Transverse colon (tissue), 4 donors: ENCODE measurements around the gene SMIM45.

Source experiments
- DNase-seq: peaks from one replicate; pipeline ENCODE4 v3.0.0-alpha.2; 2019
- H3K27ac ChIP-seq, 4 donors: fragments of 200-600 bp; sonication (generic); 2 replicates each; pipeline ENCODE4 v1.5.1; 2016 to 2018; ENCODE audit warnings: inconsistent platforms in 4 of 4
- H3K27me3 ChIP-seq: fragments of 200-600 bp; sonication (generic); 2 replicates; pipeline ENCODE4 v1.5.1; 2017; ENCODE audit warnings: inconsistent platforms
- H3K36me3 ChIP-seq, 4 donors: fragments of 200-600 bp; sonication (generic); 2 replicates each; pipeline ENCODE4 v1.5.1; 2017 to 2019; ENCODE audit warnings: inconsistent platforms in 4 of 4
- H3K4me1 ChIP-seq, 4 donors: fragments of 200-600 bp; sonication (generic); 2 replicates each; pipeline ENCODE4 v1.5.1; 2017 to 2020; ENCODE audit warnings: inconsistent platforms in 4 of 4
- H3K4me3 ChIP-seq, 4 donors: fragments of 200-600 bp; sonication (generic); 1 replicate in 1 of 4; 2 replicates in 3 of 4; pipeline versions ENCODE4 v1.5.1 to v1.6.1; 2017 to 2019; ENCODE audit warnings: inconsistent platforms in 4 of 4
- H3K9me3 ChIP-seq, 2 donors: fragments of 200-600 bp; sonication (generic); 2 replicates each; pipeline ENCODE4 v1.5.1; 2017 to 2019; ENCODE audit warnings: inconsistent platforms in 2 of 2
- EP300 ChIP-seq: sonication (generic); formaldehyde crosslinking; IDR thresholded peaks from one replicate; pipeline ENCODE4 v1.6.1; 2017; ENCODE audit warnings: antibody characterized with exemption, low read depth
- POLR2A ChIP-seq: fragments of 450-650 bp; IDR thresholded peaks from one replicate; pipeline ENCODE4 v1.6.1; 2016; ENCODE audit warnings: antibody characterized with exemption, mild to moderate bottlenecking, moderate library complexity
- POLR2AphosphoS5 ChIP-seq, 3 donors: sonication (generic); formaldehyde crosslinking; IDR thresholded peaks; one replicate each; pipeline ENCODE4 v1.6.1; 2016; ENCODE audit warnings: antibody characterized with exemption in 3 of 3
- WGBS, 2 donors: methylation state at CpG; one replicate each; pipeline ENCODE4 v1.1.5; 2018; ENCODE audit warnings: low coverage in 1 of 2; 5-methylcytosine and 5-hydroxymethylcytosine counted together
- in situ Hi-C, 4 donors: fragments of 200-750 bp; cut with MboI; loops; one replicate each; pipeline versions ENCODE4 v1.15.0 to v1.15.1; 2017; ENCODE audit warnings: low sequenced_read_pairs in 3 of 4, low pct_ligation_motif_present in 1 of 4, low pct_unique_long_range_greater_than_20kb in 1 of 4
- intact Hi-C: fragments of 100-400 bp; cut with DNase I; formaldehyde crosslinking; loops from one replicate; pipeline ENCODE4 v1.15.1; 2023; ENCODE audit warnings: low total_unique reads
- TF ChIP-seq, protein P1 (sequence below), 5 experiments: fragments of 200-600 bp in 3 of 5; fragments of 450-650 bp in 2 of 5; sonication (generic) in 3 of 5; IDR thresholded peaks; 1 replicate in 2 of 5; 2 replicates in 3 of 5; pipeline ENCODE4 v1.5.1; 2016 to 2017; ENCODE audit warnings: antibody characterized with exemption in 5 of 5, inconsistent platforms in 3 of 5, mild to moderate bottlenecking in 2 of 5, moderate library complexity in 1 of 5

SMIM45 gene

DNA sequence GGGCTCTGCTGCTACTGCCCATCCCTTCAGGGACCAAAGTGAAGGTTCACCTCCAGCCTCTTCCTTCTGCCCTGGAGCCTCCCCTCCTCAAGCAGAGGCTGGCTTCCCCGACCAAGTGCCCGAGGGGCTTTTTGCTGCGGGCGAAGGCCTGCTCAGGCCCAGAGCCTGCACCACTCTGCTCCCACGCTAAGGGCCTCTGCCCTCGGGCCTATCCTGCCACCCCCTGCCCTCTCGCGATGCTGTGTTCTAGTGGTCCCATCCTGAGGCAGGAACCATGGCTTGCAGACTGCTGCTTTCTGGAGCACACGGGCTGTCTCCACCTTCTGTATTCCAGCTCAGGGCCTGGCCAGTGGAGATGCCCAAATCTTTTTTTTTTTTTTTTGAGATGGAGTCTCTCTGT, 16.4 kb upstream of the SMIM45 start:
- H3K27ac ChIP-seq: no peak overlapping the region
- no peak for DNase-seq
- H3K4me3 ChIP-seq: no peak overlapping the region
- 89% methylated on average over 9 of the region's 9 CpGs; no CpG with 5 or more reads in 1 of the 2 donors for WGBS, 2 donors
- peaks cover 6 to 13% (median 8%) of the 10 kb centered on the region in 4 donors for H3K4me1 ChIP-seq
- intact Hi-C loops (no loop called here), in situ Hi-C loops (loop anchor here in 1 of 4 donors (25.0 kb wide), 1 partner anchor 123 kb away; the partner anchor contains the start of gene CCDC134)
- H3K27me3 ChIP-seq: no peaks in the 10 kb centered on the region
- no peaks in the 10 kb centered on the region for H3K36me3 ChIP-seq
- TF ChIP-seq EP300: no peak
- no peak for TF ChIP-seq POLR2A
- no peak for TF ChIP-seq POLR2AphosphoS5 (IDR thresholded peaks at IDR 0.05)
- TF ChIP-seq, protein P1, sequence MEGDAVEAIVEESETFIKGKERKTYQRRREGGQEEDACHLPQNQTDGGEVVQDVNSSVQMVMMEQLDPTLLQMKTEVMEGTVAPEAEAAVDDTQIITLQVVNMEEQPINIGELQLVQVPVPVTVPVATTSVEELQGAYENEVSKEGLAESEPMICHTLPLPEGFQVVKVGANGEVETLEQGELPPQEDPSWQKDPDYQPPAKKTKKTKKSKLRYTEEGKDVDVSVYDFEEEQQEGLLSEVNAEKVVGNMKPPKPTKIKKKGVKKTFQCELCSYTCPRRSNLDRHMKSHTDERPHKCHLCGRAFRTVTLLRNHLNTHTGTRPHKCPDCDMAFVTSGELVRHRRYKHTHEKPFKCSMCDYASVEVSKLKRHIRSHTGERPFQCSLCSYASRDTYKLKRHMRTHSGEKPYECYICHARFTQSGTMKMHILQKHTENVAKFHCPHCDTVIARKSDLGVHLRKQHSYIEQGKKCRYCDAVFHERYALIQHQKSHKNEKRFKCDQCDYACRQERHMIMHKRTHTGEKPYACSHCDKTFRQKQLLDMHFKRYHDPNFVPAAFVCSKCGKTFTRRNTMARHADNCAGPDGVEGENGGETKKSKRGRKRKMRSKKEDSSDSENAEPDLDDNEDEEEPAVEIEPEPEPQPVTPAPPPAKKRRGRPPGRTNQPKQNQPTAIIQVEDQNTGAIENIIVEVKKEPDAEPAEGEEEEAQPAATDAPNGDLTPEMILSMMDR (IDR thresholded peaks at IDR 0.05): no peak
- H3K9me3 ChIP-seq: no peaks in the 10 kb centered on the region

DNA sequence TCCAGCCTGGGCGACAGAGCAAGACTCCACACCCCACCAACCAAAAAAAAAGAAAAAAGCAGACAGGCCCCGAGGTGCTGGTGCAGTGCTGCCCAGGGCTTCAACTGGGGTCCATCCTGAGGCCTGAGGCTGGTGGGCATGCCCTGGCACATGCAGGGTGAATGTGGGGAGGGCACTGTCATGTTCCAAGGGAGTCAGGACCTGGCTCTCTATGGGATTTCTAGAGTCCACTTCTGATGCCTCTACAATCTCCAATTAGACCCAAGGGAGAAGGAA, 15.1 kb upstream of the SMIM45 start:
- Histone ChIP-seq H3K4me1 (peaks cover 13 to 19% (median 15%) of the 10 kb centered on the region in 4 donors), H3K9me3 (no peaks in the 10 kb centered on the region), H3K36me3 (no peaks in the 10 kb centered on the region), H3K4me3 (no peak overlapping the region), H3K27me3 (no peaks in the 10 kb centered on the region), H3K27ac (no peak overlapping the region)
- TF ChIP-seq POLR2AphosphoS5 (IDR thresholded peaks at IDR 0.05) (no peak), EP300 (no peak), POLR2A (no peak)
- TF ChIP-seq, protein P1 (IDR thresholded peaks at IDR 0.05): no peak
- 90% methylated on average over 2 of the region's 2 CpGs; no CpG with 5 or more reads in 1 of the 2 donors for WGBS, 2 donors
- in situ Hi-C loops: loop anchor here in 1 of 4 donors (25.0 kb wide), 1 partner anchor 125 kb away; the partner anchor contains the start of gene CCDC134
- intact Hi-C loops: no loop called here
- no peak for DNase-seq

DNA sequence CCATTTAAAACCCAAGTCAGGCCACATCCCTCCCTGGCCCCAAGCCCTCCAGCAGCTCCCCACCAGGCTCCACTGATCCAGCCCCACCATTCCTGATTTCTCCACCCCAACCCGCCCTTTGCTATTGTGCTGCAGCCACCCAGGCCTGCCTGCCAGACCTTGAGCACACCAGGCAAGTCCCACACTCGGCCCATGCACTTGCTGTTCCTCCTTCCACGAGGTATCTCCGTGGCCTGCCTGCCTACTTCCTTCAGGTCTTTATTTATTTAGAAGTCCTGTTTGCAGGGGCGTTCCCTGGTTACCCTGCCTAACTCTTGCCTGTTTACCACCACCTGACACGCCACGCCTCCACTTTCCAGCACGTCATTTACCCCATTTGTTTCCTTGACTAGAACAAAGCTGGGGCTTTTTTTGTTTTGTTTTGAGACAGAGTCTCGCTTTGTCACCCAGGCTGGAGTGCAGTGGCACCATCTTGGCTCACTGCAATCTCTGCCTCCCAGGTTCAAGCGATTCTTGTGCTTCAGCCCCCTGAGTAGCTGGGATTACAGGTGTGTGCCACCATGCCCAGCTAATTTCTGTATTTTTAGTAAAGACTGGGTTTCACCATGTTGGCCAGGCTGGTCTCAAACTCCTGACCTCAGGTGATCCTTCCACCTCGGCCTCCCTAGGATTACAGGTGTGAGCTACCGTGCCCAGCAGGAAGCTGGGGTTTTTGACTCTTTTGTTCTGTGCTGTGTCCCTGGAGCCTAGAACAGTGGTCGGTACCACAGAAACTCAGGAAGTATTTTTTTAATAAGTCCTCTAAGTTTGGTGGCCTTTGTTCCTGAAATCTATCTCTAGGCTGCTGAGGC, 11.7 kb upstream of the SMIM45 start:
- DNase-seq: peak; percentile 94
- Histone ChIP-seq H3K27me3 (no peaks in the 10 kb centered on the region), H3K9me3 (no peaks in the 10 kb centered on the region), H3K4me3 (peak overlapping the region in 1 of 4 donors; percentile 30), H3K27ac (peak overlapping the region; percentile 89 to 94 (median 90)), H3K4me1 (peaks cover 14 to 29% (median 16%) of the 10 kb centered on the region in 4 donors), H3K36me3 (no peaks in the 10 kb centered on the region)
- intact Hi-C loops (loop anchor here (5.0 to 10.0 kb wide), 3 partner anchors 115 to 243 kb away; partner anchors contain the start of gene MEI1), in situ Hi-C loops (loop anchor here (5.0 to 25.0 kb wide), 5 partner anchors 115 to 245 kb away; partner anchors contain the start of genes MEI1 (in 3 of the 4) and CCDC134 (in 2 of the 4))
- 0 to 54% methylated on average over 2 to 13 of the region's 13 CpGs for WGBS, 2 donors
- TF ChIP-seq EP300: peak; percentile 77
- TF ChIP-seq POLR2AphosphoS5 (IDR thresholded peaks at IDR 0.05): peak; percentile 62 to 95 (median 93)
- TF ChIP-seq, protein P1 (IDR thresholded peaks at IDR 0.05): no peak
- TF ChIP-seq POLR2A: peak; percentile 92
